Fibroblast of the aortic adventitia (primary cell): ENCODE results near the gene POLR3G. TPM values are rescaled to one million over a fixed set of nuclear protein-coding genes. Genes with fewer than 3 reads are reported as not detected.

Experiments used
- DNase-seq: peaks from one replicate; pipeline ENCODE4 v3.0.0-alpha.2; 2010; ENCODE audit warnings: low read depth
- H3K4me3 ChIP-seq: 2 replicates; pipeline ENCODE4 v1.5.1; 2011; ENCODE audit warnings: low read depth, mild to moderate bottlenecking, control low read depth, low read length, moderate library complexity
- total RNA-seq: library from RNA; depleted of rRNA; stranded (reverse); fragments of >200 nt; gene quantifications from 2 replicates; pipeline ENCODE4 v1.2.3, GENCODE V29; 2012; ENCODE audit warnings: low replicate concordance
- TF ChIP-seq, protein P1 (sequence below): IDR thresholded peaks from 2 replicates; pipeline ENCODE4 v1.5.1; 2011; ENCODE audit warnings: mild to moderate bottlenecking, low read length, control low read depth, inconsistent platforms; ENCODE audit not compliant: insufficient read depth

The POLR3G gene
- total RNA-seq, 1 donor = 6.7 TPM

DNA sequence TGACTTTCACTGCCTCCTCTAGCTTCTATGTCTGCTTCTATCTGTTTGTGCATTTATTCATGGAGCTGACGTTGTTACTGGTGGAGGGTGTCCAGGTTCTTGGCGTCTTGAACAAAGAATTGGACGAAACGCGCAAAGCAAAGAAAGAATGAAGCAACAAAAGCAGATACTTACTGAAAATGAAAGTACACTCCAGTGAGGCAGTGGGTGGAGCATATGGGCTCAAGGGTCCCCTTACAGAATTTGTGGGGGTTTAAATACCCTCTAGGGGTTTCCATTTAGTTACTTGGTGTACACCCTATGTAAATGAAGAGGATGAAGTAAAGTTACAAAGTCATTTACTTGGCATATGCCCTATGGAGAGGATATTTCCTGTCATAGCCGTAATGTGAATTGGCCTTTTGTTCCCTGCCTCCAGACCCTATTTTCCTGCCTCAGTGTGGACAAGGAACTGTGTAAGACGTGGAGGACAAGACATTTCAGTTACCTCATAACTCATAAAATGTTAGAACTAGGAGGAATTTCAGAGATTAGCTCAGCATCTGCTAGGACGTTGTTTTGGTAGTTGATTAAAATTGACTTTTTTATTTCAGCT, 3.1 kb downstream of the POLR3G start:
- H3K4me3 ChIP-seq = no peak overlapping the region
- TF ChIP-seq, protein P1, sequence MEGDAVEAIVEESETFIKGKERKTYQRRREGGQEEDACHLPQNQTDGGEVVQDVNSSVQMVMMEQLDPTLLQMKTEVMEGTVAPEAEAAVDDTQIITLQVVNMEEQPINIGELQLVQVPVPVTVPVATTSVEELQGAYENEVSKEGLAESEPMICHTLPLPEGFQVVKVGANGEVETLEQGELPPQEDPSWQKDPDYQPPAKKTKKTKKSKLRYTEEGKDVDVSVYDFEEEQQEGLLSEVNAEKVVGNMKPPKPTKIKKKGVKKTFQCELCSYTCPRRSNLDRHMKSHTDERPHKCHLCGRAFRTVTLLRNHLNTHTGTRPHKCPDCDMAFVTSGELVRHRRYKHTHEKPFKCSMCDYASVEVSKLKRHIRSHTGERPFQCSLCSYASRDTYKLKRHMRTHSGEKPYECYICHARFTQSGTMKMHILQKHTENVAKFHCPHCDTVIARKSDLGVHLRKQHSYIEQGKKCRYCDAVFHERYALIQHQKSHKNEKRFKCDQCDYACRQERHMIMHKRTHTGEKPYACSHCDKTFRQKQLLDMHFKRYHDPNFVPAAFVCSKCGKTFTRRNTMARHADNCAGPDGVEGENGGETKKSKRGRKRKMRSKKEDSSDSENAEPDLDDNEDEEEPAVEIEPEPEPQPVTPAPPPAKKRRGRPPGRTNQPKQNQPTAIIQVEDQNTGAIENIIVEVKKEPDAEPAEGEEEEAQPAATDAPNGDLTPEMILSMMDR = no peak
- DNase-seq = no peak

DNA sequence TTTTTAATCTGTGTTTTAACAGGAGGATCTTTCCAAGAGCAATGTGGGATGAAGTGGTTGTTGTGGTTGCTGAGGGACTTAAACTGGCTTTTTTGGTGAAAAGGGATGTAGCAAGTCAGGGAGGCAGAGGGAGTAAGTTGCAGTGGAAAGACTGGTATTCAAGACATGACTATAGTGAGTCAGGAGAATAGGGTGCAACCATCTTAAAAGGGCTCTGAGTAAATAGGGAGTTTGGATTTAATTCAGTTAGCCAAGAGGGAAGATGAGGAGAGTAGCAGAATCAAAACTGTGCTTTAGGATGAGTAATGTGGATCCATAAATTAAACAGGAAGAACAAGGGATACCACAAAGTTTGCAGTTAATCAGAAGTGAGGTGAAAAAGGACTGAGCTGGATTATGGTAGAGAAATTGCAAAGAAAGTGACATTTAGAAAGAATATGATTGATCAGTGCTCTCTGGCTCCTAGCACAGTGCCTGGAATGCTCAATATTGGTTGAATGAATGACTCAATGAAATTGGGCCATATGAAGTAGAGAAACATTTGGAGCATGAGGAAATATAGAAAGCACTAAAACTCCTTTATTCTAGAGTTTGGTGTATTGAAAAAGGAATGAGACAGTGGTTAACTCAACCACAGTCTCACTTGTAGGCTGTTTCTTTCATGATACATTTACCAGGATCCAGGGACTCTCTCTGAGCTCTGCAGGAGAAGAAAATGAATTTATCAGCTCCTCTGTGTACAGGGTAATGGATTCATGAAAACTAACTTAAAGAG, 5.1 kb downstream of the POLR3G start:
- TF ChIP-seq, protein P1 = no peak
- DNase-seq = no peak
- H3K4me3 ChIP-seq = no peak overlapping the region

DNA sequence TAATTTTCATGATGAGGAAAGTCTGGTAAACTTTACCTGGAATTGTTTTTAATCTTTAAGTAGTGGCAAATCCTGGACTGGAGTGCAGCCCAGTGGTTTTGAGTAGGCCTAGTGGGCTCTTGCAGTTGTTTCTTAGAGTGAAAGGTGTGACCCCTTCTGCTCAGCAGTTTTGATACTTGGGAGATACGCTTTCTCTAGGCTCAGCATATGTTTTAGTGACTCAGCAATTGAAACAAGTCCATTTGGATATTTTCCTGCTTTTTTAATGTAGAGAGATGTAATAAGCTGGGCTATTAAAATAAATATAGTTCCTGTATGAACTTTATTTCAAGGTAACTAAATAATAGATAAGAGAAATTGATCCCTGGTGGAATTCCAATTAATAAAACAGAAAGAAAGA, 6.0 kb downstream of the POLR3G start:
- TF ChIP-seq, protein P1 = no peak
- no peak for DNase-seq
- no peak overlapping the region for H3K4me3 ChIP-seq

DNA sequence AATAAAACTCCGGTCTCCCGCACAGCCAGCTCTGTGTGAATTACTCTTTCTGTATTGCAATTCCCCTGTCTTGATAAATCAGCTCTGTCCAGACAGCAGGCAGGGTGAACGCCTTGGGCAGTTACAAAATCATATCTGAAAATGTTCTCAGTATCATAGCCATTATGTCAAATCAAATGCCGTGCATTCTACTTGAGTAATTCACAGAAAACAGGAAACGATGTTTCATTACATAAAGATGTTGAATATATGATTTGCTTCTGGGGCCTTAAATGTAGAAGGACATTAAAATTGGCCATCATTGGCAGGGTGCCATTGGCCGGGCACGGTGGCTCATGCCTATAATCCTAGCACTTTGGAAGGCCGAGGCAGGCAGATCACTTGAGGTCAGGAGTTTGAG, 8.5 kb downstream of the POLR3G start:
- TF ChIP-seq, protein P1 = no peak
- H3K4me3 ChIP-seq = no peak overlapping the region
- no peak for DNase-seq

DNA sequence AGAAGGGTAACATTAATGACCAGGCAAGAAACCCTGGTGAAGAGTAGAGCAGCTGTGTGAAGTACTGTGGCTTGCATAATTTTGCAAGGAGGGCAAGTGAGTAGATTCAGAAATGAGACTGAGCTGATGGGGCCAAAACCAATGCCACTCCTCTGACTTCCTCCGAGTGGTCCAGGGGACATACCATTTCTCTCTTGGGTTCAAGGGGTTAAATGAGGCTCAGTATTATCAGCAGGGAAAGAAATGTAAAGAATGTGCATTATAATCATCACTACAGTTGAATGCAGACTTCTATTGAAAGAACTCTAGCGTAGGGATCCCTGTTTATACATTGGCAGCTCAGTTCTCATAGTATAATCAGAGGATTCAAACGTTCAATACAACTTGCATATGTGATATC, 9.9 kb downstream of the POLR3G start:
- no peak overlapping the region for H3K4me3 ChIP-seq
- DNase-seq = no peak
- TF ChIP-seq, protein P1 = no peak

DNA sequence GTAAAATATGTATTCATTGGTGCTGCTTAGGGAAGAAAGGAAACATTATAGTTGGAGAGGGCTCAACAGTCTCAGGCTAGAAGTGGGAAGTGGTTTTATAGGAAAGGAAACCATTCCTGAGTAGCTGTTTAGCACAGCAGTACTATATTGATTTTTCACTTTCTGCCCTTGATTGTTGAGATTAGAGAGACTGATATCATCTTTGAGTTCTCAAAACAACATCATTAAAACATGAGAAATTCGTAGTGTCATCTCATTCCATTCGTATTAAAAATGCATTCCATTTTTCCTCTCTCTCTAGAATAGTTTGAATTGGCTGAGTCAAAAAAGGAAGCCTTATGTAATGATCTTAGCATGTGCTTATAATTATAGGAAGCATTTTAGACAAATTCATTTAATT, 14.1 kb downstream of the POLR3G start:
- no peak overlapping the region for H3K4me3 ChIP-seq
- TF ChIP-seq, protein P1 = no peak
- peak; percentile 43 for DNase-seq
